ENCODE results near the gene MARK3. TPM values are rescaled to one million over a fixed set of nuclear protein-coding genes. Genes with fewer than 3 reads are reported as not detected.

The MARK3 gene
- total RNA-seq, 1 donor from 2014 or later = 152 TPM

Small RNA genes within 50 kb of the gene (small RNA-seq; reads per million reads assigned to genes)
- gene RNU7-160P = not detected
- 12.6 reads per million, percentile 96 among the genes with 10 or more reads in this experiment for gene SNORA28

Other genes starting within 250 kb of the MARK3 start
- gene EIF5, start 51.2 kb upstream of the MARK3 start, total RNA-seq = 129 TPM
- 260 TPM for gene CKB, start 137.4 kb downstream of the MARK3 start, total RNA-seq
- gene TRMT61A, start 143.8 kb downstream of the MARK3 start, total RNA-seq = 4.9 TPM
- gene BAG5, start 177.2 kb downstream of the MARK3 start, total RNA-seq = 51.4 TPM
- gene COA8, start 177.5 kb downstream of the MARK3 start, total RNA-seq = 38.3 TPM
- 322 TPM for gene KLC1, start 243.8 kb downstream of the MARK3 start, total RNA-seq